Measurements from ENCODE around the gene FAM227B. TPM values are rescaled to one million over a fixed set of nuclear protein-coding genes. Genes with fewer than 3 reads are reported as not detected.
"Not testable (repeated sequence)": the region's sequence is repeated elsewhere in the genome, so short reads cannot be mapped to it uniquely, and the experiment has no call there.

Gene FAM227B
- polyA plus RNA-seq, 6 donors from 2014 or later: 15.8 to 27.3 (median 20.0) TPM

DNA sequence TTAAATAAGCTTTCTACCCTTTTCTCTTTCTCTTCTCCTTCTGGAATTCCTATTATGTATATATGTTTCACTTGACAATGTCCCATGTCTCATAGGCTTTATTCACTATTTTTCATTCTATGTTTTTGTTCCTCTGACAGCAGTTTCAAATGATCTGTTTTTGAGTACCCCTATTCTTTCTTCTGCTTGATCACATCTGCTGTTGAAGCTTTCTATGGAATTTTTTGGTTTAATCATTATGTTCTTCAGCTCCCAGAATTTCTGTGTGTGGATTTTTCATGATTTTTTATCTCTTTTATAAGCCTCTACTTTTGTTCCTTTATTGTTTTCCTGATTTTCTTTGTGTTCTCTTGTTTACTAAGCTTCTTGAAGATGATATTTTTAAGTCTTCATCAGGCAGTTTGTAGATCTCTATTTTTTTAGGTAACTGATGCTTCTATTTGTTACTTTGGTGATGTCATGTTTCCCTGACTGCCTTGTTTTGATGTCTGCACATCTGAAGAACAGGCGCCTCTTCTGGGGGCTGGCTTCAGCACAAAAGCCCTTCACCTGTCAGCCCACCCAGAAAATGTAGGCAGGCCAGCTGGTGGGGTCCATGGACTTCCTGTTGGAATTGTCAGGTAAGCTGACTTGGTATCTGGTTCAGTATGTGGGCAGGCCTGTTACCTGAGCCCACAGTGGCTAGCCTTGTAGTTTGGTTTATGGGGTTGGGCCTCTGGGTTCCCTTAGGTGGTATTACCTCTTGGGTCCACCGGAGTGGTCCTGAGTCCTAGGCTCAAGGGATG is 15.8 kb downstream of the FAM227B start:
- ATAC-seq (ENCODE audit: low read depth in 2 of 2): no peak
- Mint-ChIP-seq H3K9me3 (peaks cover 16 to 52% (median 39%) of the 10 kb centered on the region in 7 donors), H3K27me3 (no peaks in the 10 kb centered on the region), H3K4me3 (no peak overlapping the region), H3K27ac (peak overlapping the region in 1 of 6 donors; percentile 46), H3K4me1 (no peaks in the 10 kb centered on the region), H3K36me3 (peaks cover 39 to 60% of the 10 kb centered on the region in 2 donors)
- no peak for DNase-seq

DNA sequence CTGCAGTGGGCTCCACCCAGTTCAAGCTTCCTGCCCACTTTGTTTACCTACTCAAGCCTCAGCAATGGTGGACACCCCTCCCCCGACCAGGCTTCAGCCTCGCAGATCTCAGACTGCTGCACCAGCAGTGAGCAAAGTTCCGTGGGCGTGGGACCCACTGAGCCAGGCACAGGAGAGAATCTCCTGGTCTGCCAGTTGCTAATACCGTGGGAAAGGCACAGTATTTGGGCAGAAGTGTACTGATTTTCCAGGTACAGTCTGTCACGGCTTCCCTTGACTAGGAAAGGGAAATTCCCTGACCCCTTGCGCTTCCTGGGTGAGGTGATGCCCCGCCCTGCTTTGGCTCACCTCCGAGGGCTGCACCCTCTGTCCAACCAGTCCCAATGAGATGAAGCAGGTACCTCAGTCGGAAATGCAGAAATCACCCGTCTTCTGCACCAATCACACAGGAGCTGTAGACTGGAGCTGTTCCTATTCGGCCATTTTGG is 27.7 kb downstream of the FAM227B start:
- not testable (repeated sequence) for ATAC-seq (ENCODE audit: low read depth in 2 of 2); H3K27me3 Mint-ChIP-seq; H3K27ac Mint-ChIP-seq; H3K4me1 Mint-ChIP-seq; DNase-seq; H3K4me3 Mint-ChIP-seq
- H3K36me3 Mint-ChIP-seq: peaks cover 17 to 18% of the 10 kb centered on the region in 2 donors
- peaks cover 11 to 37% (median 22%) of the 10 kb centered on the region in 7 donors for H3K9me3 Mint-ChIP-seq

DNA sequence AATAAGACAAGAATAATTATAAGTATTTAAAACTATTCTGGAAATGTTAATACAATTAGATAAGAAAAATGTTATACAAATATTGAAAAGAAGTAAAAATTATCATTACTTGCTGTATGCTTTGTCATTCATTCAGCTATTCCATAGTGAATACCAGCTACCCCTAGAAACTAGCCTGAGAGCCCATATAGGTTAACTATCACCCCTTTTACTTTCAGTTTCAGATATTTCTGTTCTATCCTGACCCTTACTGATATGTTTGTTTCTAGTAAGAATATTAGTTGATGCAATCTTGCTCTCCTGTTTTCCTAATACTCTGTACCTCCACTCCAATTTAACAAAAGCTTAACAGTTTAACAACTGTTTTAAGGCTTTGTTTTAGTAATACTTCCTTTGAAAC is 31.6 kb downstream of the FAM227B start:
- Mint-ChIP-seq H3K36me3 (peaks cover under 1 to 17% of the 10 kb centered on the region in 2 donors), H3K4me1 (peaks cover 2 to 8% (median 4%) of the 10 kb centered on the region in 3 donors), H3K27me3 (no peaks in the 10 kb centered on the region), H3K9me3 (peaks cover 3 to 18% (median 8%) of the 10 kb centered on the region in 7 donors), H3K27ac (no peak overlapping the region), H3K4me3 (no peak overlapping the region)
- no peak for ATAC-seq (ENCODE audit: low read depth in 2 of 2)
- DNase-seq: no peak

- ATAC-seq (ENCODE audit: low read depth in 2 of 2): no peak
- Mint-ChIP-seq H3K27me3 (no peaks in the 10 kb centered on the region), H3K27ac (peak overlapping the region in 1 of 6 donors; percentile 54), H3K4me1 (no peaks in the 10 kb centered on the region), H3K4me3 (no peak overlapping the region), H3K9me3 (peaks cover 12 to 48% (median 21%) of the 10 kb centered on the region in 7 donors), H3K36me3 (peaks cover 36 to 38% of the 10 kb centered on the region in 2 donors)
- no peak for DNase-seq
These were observed 47.2 kb downstream of the FAM227B start for GRCh38 chr15:49573421-49573820.

DNA sequence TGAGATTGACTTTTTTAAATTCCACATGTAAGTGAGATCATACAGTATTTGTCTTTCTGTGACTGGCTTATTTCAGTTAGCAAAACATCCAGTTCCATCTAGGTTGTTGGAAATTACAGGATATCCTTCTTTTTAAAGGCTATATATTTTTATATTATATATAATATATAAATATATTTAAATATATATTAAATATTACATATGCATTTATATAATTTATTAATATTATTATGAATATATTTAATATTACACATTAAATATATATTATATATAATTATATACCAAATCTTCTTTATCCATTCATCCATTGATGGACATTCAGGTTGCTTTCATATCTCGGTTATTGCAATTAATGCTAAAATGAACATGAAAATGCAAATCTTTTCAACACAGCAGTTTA is 49.9 kb downstream of the FAM227B start:
- DNase-seq: no peak
- Mint-ChIP-seq H3K9me3 (peaks cover 12 to 48% (median 21%) of the 10 kb centered on the region in 7 donors), H3K4me1 (no peaks in the 10 kb centered on the region), H3K36me3 (peaks cover 22 to 36% of the 10 kb centered on the region in 2 donors), H3K4me3 (no peak overlapping the region), H3K27ac (no peak overlapping the region), H3K27me3 (no peaks in the 10 kb centered on the region)
- no peak for ATAC-seq (ENCODE audit: low read depth in 2 of 2)

DNA sequence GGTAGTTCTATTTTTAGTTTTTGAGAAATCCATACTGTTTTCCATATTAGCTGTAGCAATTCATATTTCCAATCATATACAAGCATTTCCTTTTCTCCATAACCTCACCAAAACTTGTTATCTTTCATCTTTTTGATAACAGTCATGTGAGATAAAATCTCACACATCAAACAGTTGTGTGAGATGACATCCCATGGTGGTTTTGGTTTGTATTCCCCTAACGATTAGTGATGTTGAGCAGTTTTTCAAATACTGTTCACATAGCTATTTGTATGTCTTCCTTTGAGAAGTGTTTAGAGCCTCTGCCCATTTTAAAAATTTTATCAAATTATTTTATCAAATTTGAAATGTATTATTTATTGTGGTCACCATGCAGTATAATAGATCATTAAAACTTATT is 50.4 kb downstream of the FAM227B start:
- Mint-ChIP-seq H3K36me3 (peaks cover 22 to 36% of the 10 kb centered on the region in 2 donors), H3K27ac (no peak overlapping the region), H3K4me3 (no peak overlapping the region), H3K4me1 (no peaks in the 10 kb centered on the region), H3K27me3 (no peaks in the 10 kb centered on the region), H3K9me3 (peaks cover 12 to 48% (median 21%) of the 10 kb centered on the region in 7 donors)
- ATAC-seq (ENCODE audit: low read depth in 2 of 2) (no peak), DNase-seq (no peak)

DNA sequence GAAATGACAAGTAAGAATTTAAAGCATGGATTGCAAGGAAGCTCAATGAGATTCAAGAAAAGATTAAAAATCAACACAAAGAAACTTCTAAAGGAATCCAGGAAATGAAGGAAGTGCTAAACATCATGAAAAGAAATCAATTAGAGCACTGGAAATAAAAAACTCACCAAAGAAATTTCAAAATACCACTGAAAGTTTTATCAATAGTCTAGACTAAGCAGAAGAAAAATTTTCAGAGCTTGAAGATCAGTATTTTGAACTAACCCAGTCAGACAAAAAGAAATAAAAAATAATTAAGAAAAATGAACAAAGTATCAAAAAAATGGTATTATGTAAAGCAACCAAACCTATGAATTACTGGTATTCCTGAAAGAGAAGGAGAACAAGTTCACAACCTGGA is 60.6 kb downstream of the FAM227B start:
- no peak overlapping the region for H3K4me3 Mint-ChIP-seq
- peaks cover 18 to 79% (median 68%) of the 10 kb centered on the region in 7 donors for H3K9me3 Mint-ChIP-seq
- no peak overlapping the region for H3K27ac Mint-ChIP-seq
- no peaks in the 10 kb centered on the region for H3K4me1 Mint-ChIP-seq
- ATAC-seq (ENCODE audit: low read depth in 2 of 2) (no peak), DNase-seq (no peak)
- no peaks in the 10 kb centered on the region for H3K27me3 Mint-ChIP-seq
- peaks cover 23 to 39% of the 10 kb centered on the region in 2 donors for H3K36me3 Mint-ChIP-seq

DNA sequence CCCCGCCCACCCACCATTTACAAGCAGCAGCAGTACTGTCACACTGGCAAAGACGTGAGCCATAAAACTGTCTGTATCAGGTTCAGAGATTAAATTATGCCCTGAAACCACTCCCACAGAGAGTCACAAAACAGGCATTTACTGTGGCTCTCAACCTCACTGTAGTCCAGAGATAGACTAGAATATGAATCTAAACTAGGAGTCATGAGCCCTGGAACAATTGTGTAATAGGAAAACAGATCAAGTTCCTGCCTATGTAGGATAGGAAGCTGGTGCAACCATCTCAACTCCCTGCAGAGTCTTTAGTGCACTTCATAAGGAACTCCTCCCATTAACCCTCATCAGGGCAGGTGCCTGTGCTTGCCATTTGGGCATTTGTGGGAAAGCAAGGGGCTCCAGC is 61.7 kb downstream of the FAM227B start:
- ATAC-seq (ENCODE audit: low read depth in 2 of 2) (no peak), DNase-seq (no peak)
- H3K4me3 Mint-ChIP-seq: no peak overlapping the region
- H3K4me1 Mint-ChIP-seq: no peaks in the 10 kb centered on the region
- H3K27me3 Mint-ChIP-seq: peaks cover 0 to 8% (median 0%) of the 10 kb centered on the region in 3 donors
- H3K36me3 Mint-ChIP-seq: peaks cover 26 to 39% of the 10 kb centered on the region in 2 donors
- no peak overlapping the region for H3K27ac Mint-ChIP-seq
- peaks cover 25 to 83% (median 69%) of the 10 kb centered on the region in 7 donors for H3K9me3 Mint-ChIP-seq

GRCh38 chr15:49556437-49556836 is 64.2 kb downstream of the FAM227B start:
- Mint-ChIP-seq H3K4me3 (peak overlapping the region in 1 of 8 donors; percentile 32), H3K4me1 (no peaks in the 10 kb centered on the region), H3K9me3 (peaks cover 16 to 79% (median 66%) of the 10 kb centered on the region in 7 donors), H3K27ac (no peak overlapping the region), H3K36me3 (peaks cover 10 to 18% of the 10 kb centered on the region in 2 donors), H3K27me3 (peaks cover 0 to 8% (median 0%) of the 10 kb centered on the region in 3 donors)
- ATAC-seq (ENCODE audit: low read depth in 2 of 2): no peak
- DNase-seq: no peak

GRCh38 chr15:49550342-49550741 is 70.3 kb downstream of the FAM227B start:
- not testable (repeated sequence) for H3K4me3 Mint-ChIP-seq; ATAC-seq (ENCODE audit: low read depth in 2 of 2); H3K27me3 Mint-ChIP-seq; H3K4me1 Mint-ChIP-seq; H3K27ac Mint-ChIP-seq; DNase-seq
- Mint-ChIP-seq H3K9me3 (peaks cover 14 to 48% (median 33%) of the 10 kb centered on the region in 7 donors), H3K36me3 (peaks cover 8 to 16% of the 10 kb centered on the region in 2 donors)

DNA sequence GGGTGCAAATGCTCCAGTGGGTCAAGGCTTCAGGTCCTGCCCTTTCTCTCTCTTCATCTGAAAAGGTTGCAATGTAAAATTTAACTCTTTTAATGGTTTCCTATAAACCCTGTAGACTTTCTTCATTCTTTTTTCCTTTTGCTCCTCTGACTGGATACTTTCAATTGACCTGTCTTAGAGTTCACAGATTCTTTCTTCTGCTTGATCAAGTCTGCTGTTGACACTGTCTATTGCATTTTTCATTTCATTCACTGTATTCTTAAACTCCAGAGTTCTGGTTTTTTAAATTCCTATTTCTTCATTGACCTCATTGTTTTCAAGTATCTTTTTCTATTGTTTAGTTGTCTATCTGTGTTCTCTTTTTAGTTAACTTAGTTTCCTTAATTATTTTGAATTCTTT is 82.1 kb downstream of the FAM227B start:
- H3K4me1 Mint-ChIP-seq: no peaks in the 10 kb centered on the region
- ATAC-seq (ENCODE audit: low read depth in 2 of 2) (no peak), DNase-seq (no peak)
- H3K27me3 Mint-ChIP-seq: peaks cover 0 to 3% (median 0%) of the 10 kb centered on the region in 3 donors
- H3K27ac Mint-ChIP-seq: no peak overlapping the region
- H3K4me3 Mint-ChIP-seq: no peak overlapping the region
- peaks cover 0 to 18% of the 10 kb centered on the region in 2 donors for H3K36me3 Mint-ChIP-seq
- H3K9me3 Mint-ChIP-seq: peaks cover 18 to 62% (median 27%) of the 10 kb centered on the region in 7 donors

DNA sequence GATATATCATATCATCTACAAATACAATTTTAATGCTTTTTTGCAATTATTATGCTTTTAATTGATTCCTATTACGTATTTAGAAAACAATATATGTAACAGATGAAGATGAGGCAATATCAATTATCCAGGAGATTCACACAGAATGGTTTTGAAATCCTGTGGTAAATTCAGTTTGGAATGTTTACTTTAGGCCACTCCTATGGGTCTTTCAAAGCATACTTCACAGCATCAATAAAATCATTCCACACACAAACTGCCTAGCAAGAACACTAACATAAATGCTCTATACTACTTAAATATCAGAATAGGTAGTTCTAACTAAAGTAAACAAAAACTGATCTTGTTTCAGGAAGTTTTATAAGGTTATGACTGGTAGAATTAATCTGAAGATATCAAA is 90.5 kb downstream of the FAM227B start:
- ATAC-seq (ENCODE audit: low read depth in 2 of 2) (no peak), DNase-seq (no peak)
- no peak overlapping the region for H3K4me3 Mint-ChIP-seq
- peaks cover 0 to 22% of the 10 kb centered on the region in 2 donors for H3K36me3 Mint-ChIP-seq
- H3K27ac Mint-ChIP-seq: no peak overlapping the region
- peaks cover 1 to 13% (median 3%) of the 10 kb centered on the region in 3 donors for H3K27me3 Mint-ChIP-seq
- H3K4me1 Mint-ChIP-seq: no peaks in the 10 kb centered on the region
- peaks cover 6 to 39% (median 20%) of the 10 kb centered on the region in 7 donors for H3K9me3 Mint-ChIP-seq

GRCh38 chr15:49528289-49528688 is 92.3 kb downstream of the FAM227B start:
- ATAC-seq (ENCODE audit: low read depth in 2 of 2) (no peak), DNase-seq (no peak)
- Mint-ChIP-seq H3K4me3 (no peak overlapping the region), H3K27ac (no peak overlapping the region), H3K27me3 (peaks cover 0 to 19% (median 5%) of the 10 kb centered on the region in 3 donors), H3K9me3 (peaks cover 5 to 31% (median 15%) of the 10 kb centered on the region in 7 donors), H3K36me3 (peaks cover 7 to 21% of the 10 kb centered on the region in 2 donors), H3K4me1 (no peaks in the 10 kb centered on the region)

- peaks cover 8 to 27% (median 12%) of the 10 kb centered on the region in 3 donors for H3K27me3 Mint-ChIP-seq
- no peak for ATAC-seq (ENCODE audit: low read depth in 2 of 2)
- H3K4me1 Mint-ChIP-seq: no peaks in the 10 kb centered on the region
- H3K9me3 Mint-ChIP-seq: peaks cover 14 to 72% (median 32%) of the 10 kb centered on the region in 7 donors
- peaks cover 34% of the 10 kb centered on the region in 2 donors for H3K36me3 Mint-ChIP-seq
- H3K27ac Mint-ChIP-seq: no peak overlapping the region
- H3K4me3 Mint-ChIP-seq: no peak overlapping the region
- no peak for DNase-seq
These were observed 98.8 kb downstream of the FAM227B start for GRCh38 chr15:49521802-49522201.

Measured in naive B cell (primary cell).